Stimulated activated effector memory CD8-positive, alpha-beta T cell treated with anti-CD3 and anti-CD28 coated beads, Interleukin-12 subunit alpha, Interleukin-12 subunit beta, amount 100 ng/mL, for 72 hours (primary cell): Measurements from ENCODE around the gene NTNG2.
A peak's percentile ranks its signal among the peaks of the same experiment; 100 is the strongest.
"Not testable (repeated sequence)": the region's sequence is repeated elsewhere in the genome, so short reads cannot be mapped to it uniquely, and the experiment has no call there.

Experiments
- ATAC-seq: fragments of 150-1000 bp; cut with Tn5 transposase; 2 replicates; pipeline ENCODE4 v1.10.0; 2021
- DNase-seq, 2 donors: peaks; one replicate each; pipeline ENCODE4 v3.0.0; 2021 to 2022; ENCODE audit warnings: low spot score in 2 of 2
- H3K27ac Mint-ChIP-seq: one replicate; pipeline ENCODE4 v1.8.0; 2022; ENCODE audit warnings: mild to moderate bottlenecking, mixed read lengths
- H3K36me3 Mint-ChIP-seq: one replicate; pipeline ENCODE4 v1.8.0; 2022; ENCODE audit warnings: mild to moderate bottlenecking, mixed read lengths
- H3K4me1 Mint-ChIP-seq: one replicate; pipeline ENCODE4 v1.8.0; 2022; ENCODE audit warnings: mixed read lengths
- H3K4me3 Mint-ChIP-seq: one replicate; pipeline ENCODE4 v1.8.0; 2022; ENCODE audit warnings: mild to moderate bottlenecking, mixed read lengths
- H3K9me3 Mint-ChIP-seq: one replicate; pipeline ENCODE4 v1.8.0; 2022; ENCODE audit warnings: mixed read lengths

The NTNG2 gene

GRCh38 chr9:132260846-132261245 lies 99.0 kb downstream of the NTNG2 start:
- H3K4me3 Mint-ChIP-seq: no peak overlapping the region
- no peak for DNase-seq
- H3K4me1 Mint-ChIP-seq: peaks cover 9% of the 10 kb centered on the region
- peaks cover 47% of the 10 kb centered on the region for H3K36me3 Mint-ChIP-seq
- no peak for ATAC-seq
- peak overlapping the region; percentile 60 for H3K27ac Mint-ChIP-seq
- no peaks in the 10 kb centered on the region for H3K9me3 Mint-ChIP-seq

- Mint-ChIP-seq H3K27ac (no peak overlapping the region), H3K4me3 (no peak overlapping the region), H3K4me1 (peaks cover 6% of the 10 kb centered on the region), H3K36me3 (peaks cover 97% of the 10 kb centered on the region), H3K9me3 (no peaks in the 10 kb centered on the region)
- ATAC-seq (no peak), DNase-seq (no peak)
Observed at GRCh38 chr9:132266017-132266416, 104.2 kb downstream of the NTNG2 start.

DNA sequence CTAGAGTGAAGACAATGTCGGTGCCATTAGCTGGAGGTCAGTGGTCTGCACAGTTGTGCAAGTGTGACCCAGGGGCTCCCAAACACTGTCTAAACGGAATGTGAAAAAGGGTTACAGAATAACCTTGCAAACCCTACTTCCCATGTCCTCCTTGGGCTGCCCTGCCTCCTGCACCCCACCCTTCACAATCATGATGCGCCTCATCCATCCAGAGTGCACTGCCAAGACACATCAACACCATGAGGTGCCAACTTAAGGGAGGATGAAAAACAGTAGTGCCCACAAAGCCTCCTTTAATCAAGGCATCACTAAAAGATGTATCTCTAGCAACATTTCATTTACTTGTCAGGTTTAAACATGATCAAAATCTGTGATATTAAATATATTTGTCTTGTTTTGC lies 105.8 kb downstream of the NTNG2 start:
- Mint-ChIP-seq H3K9me3 (no peaks in the 10 kb centered on the region), H3K27ac (peak overlapping the region; percentile 79)
- ATAC-seq: no peak

DNA sequence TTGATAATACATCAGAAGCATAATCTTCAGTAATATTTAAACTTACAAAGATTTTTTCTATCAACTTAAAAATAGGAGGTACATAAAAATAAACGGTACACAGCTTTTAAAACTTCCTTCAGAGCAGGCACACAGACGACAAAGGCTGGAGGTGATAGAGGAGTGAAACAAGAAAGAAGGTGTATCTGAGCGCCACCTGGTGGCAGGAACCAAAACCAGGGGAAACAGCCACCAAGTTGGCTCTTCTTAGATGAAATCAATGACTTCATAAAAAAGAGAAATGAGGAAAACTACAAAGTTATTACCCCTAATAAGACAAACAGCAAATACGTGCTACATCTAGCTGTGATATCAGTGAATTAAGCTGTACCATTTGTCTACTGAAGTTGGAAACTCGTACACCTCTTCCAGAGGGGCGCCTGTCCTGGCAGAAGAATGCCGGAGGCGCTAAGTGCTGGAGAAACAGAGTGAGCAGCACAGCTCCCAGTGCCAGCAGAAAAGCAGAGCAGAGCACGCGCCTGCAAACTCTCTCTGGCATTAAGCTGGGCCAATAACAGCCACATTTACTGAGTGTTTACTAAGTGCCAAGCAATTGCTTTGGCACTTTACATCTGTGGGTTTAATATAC lies 107.0 kb downstream of the NTNG2 start:
- H3K36me3 Mint-ChIP-seq: peaks cover 99% of the 10 kb centered on the region
- H3K4me1 Mint-ChIP-seq: peaks cover 6% of the 10 kb centered on the region
- no peak overlapping the region for H3K4me3 Mint-ChIP-seq
- DNase-seq (peak; percentile 36 to 77), ATAC-seq (no peak)
- H3K27ac Mint-ChIP-seq: peak overlapping the region; percentile 79
- no peaks in the 10 kb centered on the region for H3K9me3 Mint-ChIP-seq

More for the DNA sequence above, 105.8 kb downstream of the NTNG2 start:
- no peak overlapping the region for H3K4me3 Mint-ChIP-seq
- peaks cover 99% of the 10 kb centered on the region for H3K36me3 Mint-ChIP-seq
- H3K4me1 Mint-ChIP-seq: peaks cover 6% of the 10 kb centered on the region
- DNase-seq: no peak

DNA sequence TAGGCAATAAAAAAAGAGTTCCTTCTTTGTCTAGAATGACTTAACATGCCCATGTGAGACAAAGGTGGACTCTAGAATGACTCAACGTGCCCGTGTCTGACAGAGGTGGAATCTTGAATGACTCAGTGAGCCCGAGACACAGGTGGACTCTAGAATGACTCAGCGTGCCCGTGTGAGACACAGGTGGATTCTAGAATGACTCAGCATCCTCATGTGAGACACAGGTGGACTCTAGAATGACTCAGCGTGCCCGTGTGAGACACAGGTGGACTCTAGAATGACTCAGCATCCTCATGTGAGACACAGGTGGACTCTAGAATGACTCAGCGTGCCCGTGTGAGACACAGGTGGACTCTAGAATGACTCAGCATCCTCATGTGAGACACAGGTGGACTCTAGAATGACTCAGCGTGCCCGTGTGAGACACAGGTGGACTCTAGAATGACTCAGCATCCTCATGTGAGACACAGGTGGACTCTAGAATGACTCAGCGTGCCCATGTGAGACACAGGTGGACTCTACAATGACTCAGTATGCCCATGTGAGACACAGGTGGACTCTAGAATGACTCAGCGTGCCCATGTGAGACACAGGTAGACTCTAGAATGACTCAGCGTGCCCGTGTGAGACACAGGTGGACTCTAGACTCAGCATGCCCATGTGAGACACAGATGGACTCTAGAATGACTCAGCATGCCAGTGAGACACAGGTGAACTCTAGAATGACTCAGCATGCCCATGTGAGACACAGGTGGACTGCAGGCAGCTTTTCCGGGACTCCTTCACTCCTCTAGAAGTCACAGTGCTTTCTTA lies 108.1 kb downstream of the NTNG2 start:
- DNase-seq, H3K4me3 Mint-ChIP-seq, H3K4me1 Mint-ChIP-seq, H3K9me3 Mint-ChIP-seq: not testable (repeated sequence)
- Mint-ChIP-seq H3K36me3 (peaks cover 99% of the 10 kb centered on the region), H3K27ac (peak overlapping the region; percentile 23)
- ATAC-seq: peak; percentile 77

DNA sequence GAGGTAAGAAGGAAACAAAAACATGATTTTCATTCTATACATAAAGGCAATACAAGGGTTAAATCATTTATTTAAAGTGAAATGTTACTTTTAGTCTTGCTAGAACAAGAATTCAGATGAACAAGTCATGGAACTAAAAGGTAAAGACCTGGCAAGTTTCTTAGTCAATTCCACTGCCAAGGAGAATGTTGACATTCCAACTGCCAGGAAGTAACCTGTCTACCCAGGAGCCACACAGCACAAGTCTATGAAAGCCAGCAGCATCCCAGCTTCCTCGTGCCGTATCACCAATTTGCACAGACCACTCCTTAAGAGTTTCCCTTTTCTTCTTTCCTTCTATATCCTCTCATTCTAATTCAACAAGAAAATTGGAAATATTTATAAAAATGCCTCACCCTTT lies 113.0 kb downstream of the NTNG2 start:
- H3K27ac Mint-ChIP-seq: peak overlapping the region; percentile 26
- no peaks in the 10 kb centered on the region for H3K9me3 Mint-ChIP-seq
- DNase-seq (no peak), ATAC-seq (no peak)
- no peak overlapping the region for H3K4me3 Mint-ChIP-seq
- H3K4me1 Mint-ChIP-seq: peaks cover 6% of the 10 kb centered on the region
- H3K36me3 Mint-ChIP-seq: peaks cover 99% of the 10 kb centered on the region

GRCh38 chr9:132283165-132283564 lies 121.3 kb downstream of the NTNG2 start:
- H3K9me3 Mint-ChIP-seq: no peaks in the 10 kb centered on the region
- no peak overlapping the region for H3K4me3 Mint-ChIP-seq
- peaks cover 13% of the 10 kb centered on the region for H3K4me1 Mint-ChIP-seq
- DNase-seq (no peak), ATAC-seq (peak; percentile 100)
- H3K36me3 Mint-ChIP-seq: peaks cover 100% of the 10 kb centered on the region
- no peak overlapping the region for H3K27ac Mint-ChIP-seq

- peak overlapping the region; percentile 60 for H3K27ac Mint-ChIP-seq
- H3K4me1 Mint-ChIP-seq: peaks cover 17% of the 10 kb centered on the region
Observed at GRCh38 chr9:132283863-132284262, 122.0 kb downstream of the NTNG2 start.

GRCh38 chr9:132287256-132287760 lies 125.5 kb downstream of the NTNG2 start:
- ATAC-seq: no peak
- no peaks in the 10 kb centered on the region for H3K9me3 Mint-ChIP-seq
- H3K27ac Mint-ChIP-seq: peak overlapping the region; percentile 26
- H3K4me3 Mint-ChIP-seq: no peak overlapping the region
- H3K4me1 Mint-ChIP-seq: peaks cover 24% of the 10 kb centered on the region
- H3K36me3 Mint-ChIP-seq: peaks cover 98% of the 10 kb centered on the region
- DNase-seq: no peak

More at GRCh38 chr9:132283863-132284262, 122.0 kb downstream of the NTNG2 start:
- Mint-ChIP-seq H3K9me3 (no peaks in the 10 kb centered on the region), H3K36me3 (peaks cover 100% of the 10 kb centered on the region), H3K4me3 (no peak overlapping the region)
- DNase-seq (no peak), ATAC-seq (peak; percentile 41)

- peaks cover 98% of the 10 kb centered on the region for H3K36me3 Mint-ChIP-seq
Observed at GRCh38 chr9:132288361-132288760, 126.5 kb downstream of the NTNG2 start.

GRCh38 chr9:132288966-132289365 lies 127.1 kb downstream of the NTNG2 start:
- Mint-ChIP-seq H3K4me1 (peaks cover 20% of the 10 kb centered on the region), H3K4me3 (no peak overlapping the region), H3K27ac (peak overlapping the region; percentile 52), H3K36me3 (peaks cover 98% of the 10 kb centered on the region), H3K9me3 (no peaks in the 10 kb centered on the region)
- ATAC-seq: no peak
- DNase-seq: no peak

More at GRCh38 chr9:132288361-132288760, 126.5 kb downstream of the NTNG2 start:
- DNase-seq: no peak
- peaks cover 25% of the 10 kb centered on the region for H3K4me1 Mint-ChIP-seq
- H3K27ac Mint-ChIP-seq: peak overlapping the region; percentile 52
- no peak overlapping the region for H3K4me3 Mint-ChIP-seq
- H3K9me3 Mint-ChIP-seq: no peaks in the 10 kb centered on the region
- ATAC-seq: peak; percentile 64

GRCh38 chr9:132293145-132293721 lies 131.4 kb downstream of the NTNG2 start:
- peak overlapping the region; percentile 9 for H3K4me3 Mint-ChIP-seq
- H3K36me3 Mint-ChIP-seq: peaks cover 98% of the 10 kb centered on the region
- H3K27ac Mint-ChIP-seq: peak overlapping the region; percentile 58
- H3K4me1 Mint-ChIP-seq: peaks cover 26% of the 10 kb centered on the region
- ATAC-seq: peak; percentile 84
- no peak for DNase-seq
- no peaks in the 10 kb centered on the region for H3K9me3 Mint-ChIP-seq
